Astrocyte (in vitro differentiated cells and primary cell): ENCODE measurements around the gene LITAF.

Source experiments
- EZH2 ChIP-seq: IDR thresholded peaks from 2 replicates; pipeline ENCODE4 v1.6.1; 2012; ENCODE audit warnings: mild to moderate bottlenecking, low read length, inconsistent platforms; ENCODE audit not compliant: insufficient read depth
- TF ChIP-seq, protein P1 (sequence below): IDR thresholded peaks from 2 replicates; pipeline ENCODE4 v1.5.1; 2011; ENCODE audit warnings: low read depth, mild to moderate bottlenecking, inconsistent platforms, low read length, moderate library complexity; ENCODE audit not compliant: insufficient read depth

DNA sequence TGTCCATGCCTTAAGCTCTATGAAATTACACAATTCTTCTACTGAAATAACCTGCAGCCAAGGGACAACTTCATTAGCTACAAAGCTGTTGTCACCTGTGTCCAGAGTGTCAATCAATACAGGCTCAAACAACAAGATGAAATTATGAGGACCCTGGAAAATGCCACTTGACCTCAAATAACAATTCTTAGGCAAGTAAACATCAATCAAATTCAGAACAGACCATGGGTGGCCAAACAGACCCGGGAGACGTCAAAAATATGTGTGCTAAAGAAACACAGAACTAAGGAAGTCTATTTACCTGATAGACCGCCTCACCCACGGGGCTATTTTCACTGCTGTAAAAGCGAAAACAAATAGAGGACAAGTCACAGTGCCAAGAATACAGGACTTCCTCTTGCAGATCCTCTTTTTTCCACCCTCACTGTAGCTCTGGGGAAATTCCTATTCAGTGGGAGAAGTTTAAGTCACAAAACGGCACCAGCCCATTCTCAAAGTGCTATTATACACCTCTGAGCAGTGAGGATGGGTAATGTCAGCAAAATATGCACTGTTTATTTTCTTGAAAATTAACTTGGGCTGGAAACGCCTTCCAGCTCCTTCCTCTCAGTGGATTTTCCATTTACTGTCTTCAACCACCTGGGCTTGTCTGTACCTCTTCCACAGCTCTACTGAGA, 2.7 kb downstream of the LITAF start:
- TF ChIP-seq, protein P1, sequence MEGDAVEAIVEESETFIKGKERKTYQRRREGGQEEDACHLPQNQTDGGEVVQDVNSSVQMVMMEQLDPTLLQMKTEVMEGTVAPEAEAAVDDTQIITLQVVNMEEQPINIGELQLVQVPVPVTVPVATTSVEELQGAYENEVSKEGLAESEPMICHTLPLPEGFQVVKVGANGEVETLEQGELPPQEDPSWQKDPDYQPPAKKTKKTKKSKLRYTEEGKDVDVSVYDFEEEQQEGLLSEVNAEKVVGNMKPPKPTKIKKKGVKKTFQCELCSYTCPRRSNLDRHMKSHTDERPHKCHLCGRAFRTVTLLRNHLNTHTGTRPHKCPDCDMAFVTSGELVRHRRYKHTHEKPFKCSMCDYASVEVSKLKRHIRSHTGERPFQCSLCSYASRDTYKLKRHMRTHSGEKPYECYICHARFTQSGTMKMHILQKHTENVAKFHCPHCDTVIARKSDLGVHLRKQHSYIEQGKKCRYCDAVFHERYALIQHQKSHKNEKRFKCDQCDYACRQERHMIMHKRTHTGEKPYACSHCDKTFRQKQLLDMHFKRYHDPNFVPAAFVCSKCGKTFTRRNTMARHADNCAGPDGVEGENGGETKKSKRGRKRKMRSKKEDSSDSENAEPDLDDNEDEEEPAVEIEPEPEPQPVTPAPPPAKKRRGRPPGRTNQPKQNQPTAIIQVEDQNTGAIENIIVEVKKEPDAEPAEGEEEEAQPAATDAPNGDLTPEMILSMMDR: no peak
- no peak for TF ChIP-seq EZH2
